IPS DF 6.9 (cell line): ENCODE data around the gene IMMP2L.

Source experiments
- DNase-seq: peaks from one replicate; pipeline ENCODE4 v3.0.0-alpha.2; 2013; ENCODE audit warnings: low read depth, low spot score
- H3K27ac ChIP-seq: one replicate; pipeline ENCODE4 v1.5.1; 2013; ENCODE audit warnings: low read length, control low read depth
- H3K27me3 ChIP-seq: 2 replicates; pipeline ENCODE4 v1.6.1; 2013; ENCODE audit warnings: mild to moderate bottlenecking, low read length; ENCODE audit not compliant: control insufficient read depth, insufficient read depth
- H3K36me3 ChIP-seq: 2 replicates; pipeline ENCODE4 v1.6.1; 2013; ENCODE audit warnings: low read length; ENCODE audit not compliant: control insufficient read depth, insufficient read depth
- H3K4me1 ChIP-seq: 2 replicates; pipeline ENCODE4 v1.6.1; 2013; ENCODE audit warnings: low read length; ENCODE audit not compliant: control insufficient read depth, insufficient read depth
- H3K4me3 ChIP-seq: 2 replicates; pipeline ENCODE4 v1.5.1; 2013; ENCODE audit warnings: mild to moderate bottlenecking, low read length
- H3K9me3 ChIP-seq: 2 replicates; pipeline ENCODE4 v1.6.1; 2013; ENCODE audit warnings: low read length, inconsistent platforms; ENCODE audit not compliant: control insufficient read depth, insufficient read depth
- WGBS: extraction: QIAGEN DNeasy Blood & Tissue Kit; methylation state at CpG from one replicate; pipeline ENCODE4 v1.1.7; 2013; ENCODE audit warnings: mixed read lengths, missing lambda C conversion rate; ENCODE audit not compliant: insufficient read length, insufficient coverage; 5-methylcytosine and 5-hydroxymethylcytosine counted together

The IMMP2L gene

GRCh38 chr7:110894111-110894510 lies 668.2 kb downstream of the IMMP2L start:
- Histone ChIP-seq H3K4me3 (no peak overlapping the region), H3K4me1 (no peaks in the 10 kb centered on the region), H3K27me3 (no peaks in the 10 kb centered on the region), H3K27ac (no peak overlapping the region), H3K9me3 (no peaks in the 10 kb centered on the region), H3K36me3 (no peaks in the 10 kb centered on the region)
- no CpG with 5 or more reads among the region's 1 CpG for WGBS
- no peak for DNase-seq

- Histone ChIP-seq H3K27ac (no peak overlapping the region), H3K4me1 (no peaks in the 10 kb centered on the region), H3K9me3 (no peaks in the 10 kb centered on the region), H3K4me3 (no peak overlapping the region), H3K36me3 (no peaks in the 10 kb centered on the region), H3K27me3 (no peaks in the 10 kb centered on the region)
- DNase-seq, result no peak
- no CpG with 5 or more reads among the region's 2 CpGs for WGBS
These were observed 671.1 kb downstream of the IMMP2L start for GRCh38 chr7:110891197-110891596.

- H3K27ac ChIP-seq, result no peak overlapping the region
- no peak overlapping the region for H3K4me3 ChIP-seq
- DNase-seq, result no peak
- no peaks in the 10 kb centered on the region for H3K27me3 ChIP-seq
- no peaks in the 10 kb centered on the region for H3K4me1 ChIP-seq
- WGBS, result no CpG with 5 or more reads among the region's 4 CpGs
- H3K9me3 ChIP-seq, result no peaks in the 10 kb centered on the region
- H3K36me3 ChIP-seq, result no peaks in the 10 kb centered on the region
These were observed 672.2 kb downstream of the IMMP2L start for GRCh38 chr7:110890101-110890500.

- WGBS, result no CpG with 5 or more reads among the region's 6 CpGs
These were observed 673.0 kb downstream of the IMMP2L start for GRCh38 chr7:110889335-110889734.

GRCh38 chr7:110888641-110889040 lies 673.7 kb downstream of the IMMP2L start:
- Histone ChIP-seq H3K36me3 (no peaks in the 10 kb centered on the region), H3K4me3 (no peak overlapping the region), H3K4me1 (no peaks in the 10 kb centered on the region), H3K27ac (no peak overlapping the region), H3K9me3 (no peaks in the 10 kb centered on the region), H3K27me3 (no peaks in the 10 kb centered on the region)
- WGBS, result no CpG with 5 or more reads among the region's 3 CpGs
- no peak for DNase-seq

More at GRCh38 chr7:110889335-110889734, 673.0 kb downstream of the IMMP2L start:
- Histone ChIP-seq H3K27ac (no peak overlapping the region), H3K9me3 (no peaks in the 10 kb centered on the region), H3K4me3 (no peak overlapping the region), H3K36me3 (no peaks in the 10 kb centered on the region), H3K4me1 (no peaks in the 10 kb centered on the region), H3K27me3 (no peaks in the 10 kb centered on the region)
- DNase-seq, result no peak

- WGBS, result no CpG with 5 or more reads among the region's 4 CpGs
- Histone ChIP-seq H3K9me3 (no peaks in the 10 kb centered on the region), H3K36me3 (no peaks in the 10 kb centered on the region), H3K4me1 (no peaks in the 10 kb centered on the region), H3K4me3 (no peak overlapping the region), H3K27me3 (no peaks in the 10 kb centered on the region), H3K27ac (no peak overlapping the region)
- DNase-seq, result no peak
These were observed 676.8 kb downstream of the IMMP2L start for GRCh38 chr7:110885474-110885873.

GRCh38 chr7:110881721-110882120 lies 680.6 kb downstream of the IMMP2L start:
- no CpG with 5 or more reads among the region's 2 CpGs for WGBS
- no peak overlapping the region for H3K27ac ChIP-seq

GRCh38 chr7:110880971-110881370 lies 681.3 kb downstream of the IMMP2L start:
- H3K27ac ChIP-seq, result no peak overlapping the region
- H3K4me3 ChIP-seq, result no peak overlapping the region
- no peaks in the 10 kb centered on the region for H3K27me3 ChIP-seq
- no peaks in the 10 kb centered on the region for H3K9me3 ChIP-seq
- no peaks in the 10 kb centered on the region for H3K4me1 ChIP-seq
- no peak for DNase-seq
- H3K36me3 ChIP-seq, result no peaks in the 10 kb centered on the region

More at GRCh38 chr7:110881721-110882120, 680.6 kb downstream of the IMMP2L start:
- Histone ChIP-seq H3K4me1 (no peaks in the 10 kb centered on the region), H3K9me3 (no peaks in the 10 kb centered on the region), H3K27me3 (no peaks in the 10 kb centered on the region), H3K4me3 (no peak overlapping the region), H3K36me3 (no peaks in the 10 kb centered on the region)
- no peak for DNase-seq

GRCh38 chr7:110877016-110877415 lies 685.3 kb downstream of the IMMP2L start:
- no peak overlapping the region for H3K27ac ChIP-seq
- no peaks in the 10 kb centered on the region for H3K9me3 ChIP-seq
- no peaks in the 10 kb centered on the region for H3K27me3 ChIP-seq
- no CpG with 5 or more reads among the region's 1 CpG for WGBS
- H3K36me3 ChIP-seq, result no peaks in the 10 kb centered on the region
- no peak for DNase-seq
- no peaks in the 10 kb centered on the region for H3K4me1 ChIP-seq
- no peak overlapping the region for H3K4me3 ChIP-seq

GRCh38 chr7:110875346-110875745 lies 686.9 kb downstream of the IMMP2L start:
- DNase-seq, result no peak
- no peak overlapping the region for H3K27ac ChIP-seq
- H3K4me1 ChIP-seq, result no peaks in the 10 kb centered on the region; the same call in 1 of the 2 replicates
- H3K4me3 ChIP-seq, result no peak overlapping the region
- no peaks in the 10 kb centered on the region for H3K36me3 ChIP-seq
- H3K9me3 ChIP-seq, result no peaks in the 10 kb centered on the region
- WGBS, result no CpG with 5 or more reads among the region's 1 CpG
- no peaks in the 10 kb centered on the region for H3K27me3 ChIP-seq

GRCh38 chr7:110871856-110872255 lies 690.4 kb downstream of the IMMP2L start:
- Histone ChIP-seq H3K27me3 (no peaks in the 10 kb centered on the region), H3K36me3 (no peaks in the 10 kb centered on the region), H3K9me3 (no peaks in the 10 kb centered on the region), H3K27ac (no peak overlapping the region), H3K4me1 (no peaks in the 10 kb centered on the region; the same call in 1 of the 2 replicates), H3K4me3 (no peak overlapping the region)
- DNase-seq, result no peak
- no CpG with 5 or more reads among the region's 1 CpG for WGBS
